GM19193 (cell line): ENCODE measurements around the gene GATA2.

Experiments
- POLR2A ChIP-seq: IDR thresholded peaks from 4 replicates; pipeline ENCODE4 v1.6.1; 2011; ENCODE audit not compliant: insufficient read depth, insufficient read length; ENCODE audit errors: extremely low read depth

GATA2 gene

DNA sequence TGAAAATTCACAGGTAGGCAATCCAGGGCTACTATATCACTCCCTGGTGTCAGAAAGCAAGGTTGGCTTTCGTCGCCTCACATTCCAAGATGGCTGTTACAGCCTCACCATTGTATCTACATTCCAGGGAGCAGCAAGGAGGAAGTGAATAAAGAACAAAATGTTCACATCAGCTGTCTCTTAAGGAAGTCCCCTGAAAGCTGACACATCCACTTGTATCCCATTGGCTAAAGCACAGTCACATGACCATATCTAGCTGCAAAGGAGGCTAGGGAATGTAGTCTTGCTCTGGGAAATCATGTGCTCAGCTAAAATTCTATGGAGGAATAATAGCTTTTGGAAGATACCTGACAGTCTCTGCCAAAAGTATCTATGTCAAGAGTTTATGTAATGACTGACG, 12.8 kb upstream of the GATA2 start:
- no peak for TF ChIP-seq POLR2A

DNA sequence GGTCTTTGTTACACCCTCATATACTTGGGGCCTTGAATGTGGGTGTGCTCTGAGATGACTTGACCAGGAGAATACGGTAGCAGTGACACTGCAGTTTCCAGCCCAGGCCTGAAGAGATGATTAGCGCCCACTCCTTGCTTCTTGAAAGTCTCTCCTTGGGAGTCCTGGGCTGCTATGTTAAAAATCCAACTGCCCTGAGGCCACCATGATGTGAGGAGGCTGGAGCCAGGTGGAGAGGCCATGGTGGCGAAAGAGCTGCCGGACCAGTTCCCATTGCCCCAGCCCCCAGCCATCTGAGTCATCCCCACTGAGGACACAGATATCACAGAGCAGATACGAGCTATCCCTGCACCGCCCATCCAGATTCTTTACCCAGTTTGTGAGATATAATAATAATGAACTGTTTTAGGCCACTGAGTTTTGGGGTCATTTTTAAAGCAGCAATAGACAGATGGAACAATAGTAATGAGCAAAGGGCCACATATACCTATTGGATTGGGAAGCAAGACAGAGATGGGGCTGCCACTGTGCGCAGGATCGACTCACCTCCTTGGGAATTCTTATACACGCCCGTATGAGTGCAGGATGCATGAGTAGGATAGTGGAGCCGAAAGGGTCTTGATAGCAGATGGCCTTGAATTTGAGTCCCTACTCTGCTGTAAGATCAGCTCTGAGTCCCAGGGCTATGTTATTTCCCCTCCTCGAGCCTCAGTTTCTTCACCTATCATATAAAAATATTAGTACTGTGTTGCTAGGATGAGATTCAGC, 12.1 kb upstream of the GATA2 start:
- no peak for TF ChIP-seq POLR2A

DNA sequence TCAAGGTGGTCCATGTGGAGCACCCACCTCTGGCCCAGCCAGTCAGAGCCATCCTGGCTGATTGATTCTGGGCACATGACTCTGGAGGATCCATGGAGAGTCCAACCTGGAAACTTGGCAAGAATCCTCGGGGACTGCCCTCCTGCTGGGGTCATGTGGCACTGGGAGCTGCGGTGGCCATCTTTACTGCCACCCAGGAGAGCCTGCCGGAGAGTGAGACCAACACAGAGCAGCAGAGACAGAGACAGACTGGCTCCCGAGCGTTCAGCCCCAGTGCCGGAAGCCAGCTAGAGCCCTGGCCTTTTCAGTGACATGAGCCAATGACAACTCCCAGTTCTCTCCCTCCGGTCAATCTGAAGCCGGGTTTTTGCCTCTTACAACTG, 11.5 kb upstream of the GATA2 start:
- no peak for TF ChIP-seq POLR2A

DNA sequence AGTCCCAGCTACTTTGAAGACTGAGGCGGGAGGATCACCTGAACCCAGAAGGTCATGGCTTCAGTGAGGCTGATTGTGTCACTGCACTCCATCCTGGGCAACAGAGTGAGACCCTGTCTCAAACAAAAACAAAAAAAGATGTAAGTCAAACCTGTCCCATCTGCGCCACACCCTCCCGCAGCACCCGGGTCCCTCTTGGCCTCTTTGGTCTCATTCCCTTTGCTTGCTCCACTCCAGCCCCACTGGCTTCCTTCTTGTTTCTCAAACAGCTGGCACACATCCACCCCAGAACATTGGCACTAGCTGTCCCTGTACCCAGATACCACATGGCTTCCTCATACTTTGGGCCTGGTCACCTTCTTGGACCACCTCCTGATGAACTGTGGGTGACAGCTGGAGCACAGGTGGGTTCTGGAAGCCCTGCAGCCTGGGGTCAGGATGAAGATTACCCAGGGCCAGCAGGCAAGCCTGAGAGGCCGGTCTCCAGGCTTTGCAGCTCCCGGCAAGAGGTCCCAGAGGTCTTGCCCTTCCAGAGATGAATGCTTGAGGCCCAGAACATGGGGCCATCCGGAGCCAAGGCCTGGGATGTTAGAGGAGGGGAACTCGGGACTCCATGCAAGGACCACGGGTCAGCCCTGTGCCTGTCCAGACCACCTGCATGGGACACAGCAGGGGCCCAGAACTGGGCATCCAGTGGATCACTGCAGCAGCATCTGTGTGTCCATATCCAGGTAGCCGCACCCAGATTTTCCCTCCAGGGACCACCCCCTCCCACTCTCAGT, 10.9 kb upstream of the GATA2 start:
- no peak for TF ChIP-seq POLR2A

DNA sequence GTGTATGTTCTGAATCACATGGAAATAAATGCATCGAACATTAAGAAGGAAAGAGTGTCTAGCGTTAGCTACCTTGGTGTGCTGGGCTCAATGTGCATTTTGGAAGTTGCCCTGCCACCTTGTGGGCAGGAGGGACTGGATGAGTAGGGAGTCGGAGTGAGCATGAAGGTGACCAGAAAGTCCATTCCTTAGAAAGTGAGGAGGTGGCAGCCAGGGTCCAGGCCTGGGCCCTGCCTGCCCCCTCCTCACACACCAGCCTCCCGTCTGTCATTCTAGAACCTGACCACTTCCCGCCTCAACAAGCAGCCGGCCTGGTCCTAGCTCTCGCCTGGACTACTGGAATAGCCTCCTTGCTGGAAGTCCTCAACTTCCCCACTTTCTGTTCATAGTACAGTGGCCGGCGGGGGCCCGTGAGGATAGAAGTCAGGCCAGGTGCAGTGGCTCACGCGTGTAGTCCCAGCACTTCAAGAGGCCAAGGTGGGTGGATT, 10.2 kb upstream of the GATA2 start:
- TF ChIP-seq POLR2A = no peak

DNA sequence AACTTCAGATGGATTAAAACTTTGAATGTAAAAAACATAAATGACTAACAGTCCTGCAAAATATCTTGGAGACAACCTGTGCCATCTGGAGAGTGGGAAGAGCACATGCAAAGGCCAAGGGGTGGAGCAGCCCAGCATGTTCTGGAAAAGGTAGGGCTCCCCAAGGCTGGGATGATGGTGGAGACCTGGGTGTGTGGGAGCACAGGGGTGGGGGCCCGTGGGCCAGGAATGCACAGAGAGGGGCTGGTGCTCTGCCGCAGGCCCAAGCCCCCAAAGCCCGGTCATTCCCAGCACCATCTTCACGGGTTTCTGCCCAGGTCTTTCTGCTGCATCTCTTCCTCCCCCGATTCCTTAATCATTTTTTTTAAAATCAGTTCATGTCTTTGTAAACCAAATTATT, 9.7 kb upstream of the GATA2 start:
- TF ChIP-seq POLR2A = no peak

DNA sequence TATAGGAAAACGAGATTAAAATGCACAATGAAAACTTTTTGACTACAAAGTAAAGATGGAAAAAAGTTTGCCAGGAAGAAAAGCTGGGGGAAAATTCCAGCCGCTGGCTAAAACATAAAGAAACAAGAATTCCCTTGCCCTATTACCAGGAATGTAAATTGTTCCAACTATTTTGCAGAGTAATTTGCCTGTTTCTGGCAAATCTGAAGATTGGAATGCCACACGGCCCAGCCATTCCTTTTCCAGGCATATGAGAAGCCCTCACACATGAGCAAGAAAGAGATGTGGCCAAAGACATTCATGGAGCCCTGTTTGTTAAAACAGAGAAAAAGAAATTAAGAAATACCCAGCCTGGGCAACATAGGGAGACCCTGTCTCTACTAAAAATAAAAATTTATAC, 8.4 kb upstream of the GATA2 start:
- TF ChIP-seq POLR2A = no peak

DNA sequence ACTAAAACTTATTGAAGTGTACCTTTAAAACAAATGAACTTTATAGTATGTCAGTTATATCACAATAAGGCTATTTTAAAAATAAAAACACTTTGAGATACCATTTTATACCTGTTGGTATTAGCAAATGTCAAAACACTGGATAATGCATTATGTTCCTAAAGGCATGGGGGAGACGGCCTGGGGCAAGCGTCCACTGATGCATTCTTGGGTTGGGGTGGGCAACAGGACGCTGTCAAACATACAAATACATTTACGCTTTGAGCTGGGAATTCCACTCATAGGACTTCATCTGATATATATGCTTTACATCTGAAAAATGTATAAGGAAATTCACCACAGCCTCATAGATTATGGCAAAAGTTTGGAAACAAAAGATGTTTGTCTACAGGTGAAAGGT, 7.6 kb upstream of the GATA2 start:
- TF ChIP-seq POLR2A = no peak

DNA sequence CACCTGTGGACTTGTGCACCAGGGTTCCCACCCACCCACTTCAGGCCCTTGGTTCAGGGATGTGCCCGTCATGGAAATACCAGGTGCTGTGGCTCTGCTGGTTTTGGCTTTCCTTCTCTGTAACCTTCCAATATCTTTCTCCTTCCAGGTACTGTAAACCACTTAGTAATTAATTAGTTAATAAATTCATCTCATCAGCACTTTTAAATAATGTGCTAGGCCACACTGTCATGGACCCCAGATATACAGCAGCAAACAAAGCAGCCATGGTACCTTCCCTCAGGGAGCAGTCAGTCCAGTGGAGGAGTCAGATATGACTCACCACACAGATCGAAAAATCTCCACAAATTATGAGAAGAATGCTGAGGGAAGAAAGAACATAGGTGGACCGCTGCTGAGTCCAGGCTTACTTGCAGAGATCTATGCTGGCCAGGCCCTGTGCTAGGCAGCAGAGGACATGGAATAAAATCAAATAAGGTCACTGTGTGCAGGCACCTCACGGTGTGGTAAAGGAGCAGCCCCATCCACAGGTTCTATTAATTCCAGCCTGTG, 6.8 kb upstream of the GATA2 start:
- TF ChIP-seq POLR2A = no peak

DNA sequence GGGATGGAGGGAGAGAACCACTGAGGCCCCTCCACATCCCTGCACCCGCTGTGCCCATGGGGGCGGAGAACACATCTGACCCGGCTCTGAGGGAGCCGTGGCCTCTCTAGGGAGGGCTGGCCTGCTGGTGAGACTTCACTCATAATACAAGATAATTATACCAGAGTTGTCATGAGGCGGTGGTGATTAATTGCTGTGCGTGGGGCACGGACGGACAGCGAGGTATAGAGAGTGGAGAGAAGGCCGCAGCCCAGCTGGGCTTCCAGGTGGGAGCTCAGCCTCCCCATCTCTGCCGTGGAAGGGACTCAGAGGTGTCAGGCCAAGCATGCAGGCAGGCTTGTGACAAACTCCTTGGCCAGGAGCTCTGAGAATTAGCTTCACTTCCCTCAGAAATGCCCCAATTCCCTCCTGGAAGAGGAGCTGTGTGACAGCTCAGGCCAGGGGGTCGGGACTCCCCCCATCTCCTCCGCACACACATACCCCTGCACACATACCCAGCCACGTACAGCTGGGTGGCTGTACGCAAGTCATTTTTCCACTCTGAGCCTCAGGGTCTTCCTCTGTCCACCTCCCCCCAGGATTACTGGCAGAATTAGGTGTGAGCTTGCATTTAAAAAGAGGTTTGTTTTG, 6.0 kb upstream of the GATA2 start:
- no peak for TF ChIP-seq POLR2A

DNA sequence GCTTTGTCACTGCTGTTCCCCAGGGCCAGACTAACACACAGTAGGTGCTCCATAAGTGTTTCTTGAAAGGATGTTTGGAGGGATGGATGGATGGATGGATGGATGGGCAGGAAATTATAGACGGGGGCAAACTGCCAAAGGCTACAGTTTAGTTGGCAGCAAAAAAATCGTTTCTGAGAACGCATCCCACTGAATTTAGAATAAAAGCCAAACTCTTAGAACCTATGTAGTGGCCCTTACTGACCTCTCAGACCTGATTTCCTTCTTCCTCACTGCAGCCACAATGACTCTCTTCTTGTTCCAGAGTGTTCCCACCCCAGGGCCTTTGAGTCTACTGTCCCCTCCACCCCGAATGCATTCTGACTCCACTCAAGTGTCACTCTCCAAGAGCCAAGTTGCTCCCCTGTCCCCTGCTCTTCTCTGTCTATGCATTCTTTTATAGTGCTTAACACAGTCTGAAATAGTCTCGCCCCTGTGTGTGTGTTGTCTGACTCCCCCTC, 5.2 kb upstream of the GATA2 start:
- TF ChIP-seq POLR2A = no peak

DNA sequence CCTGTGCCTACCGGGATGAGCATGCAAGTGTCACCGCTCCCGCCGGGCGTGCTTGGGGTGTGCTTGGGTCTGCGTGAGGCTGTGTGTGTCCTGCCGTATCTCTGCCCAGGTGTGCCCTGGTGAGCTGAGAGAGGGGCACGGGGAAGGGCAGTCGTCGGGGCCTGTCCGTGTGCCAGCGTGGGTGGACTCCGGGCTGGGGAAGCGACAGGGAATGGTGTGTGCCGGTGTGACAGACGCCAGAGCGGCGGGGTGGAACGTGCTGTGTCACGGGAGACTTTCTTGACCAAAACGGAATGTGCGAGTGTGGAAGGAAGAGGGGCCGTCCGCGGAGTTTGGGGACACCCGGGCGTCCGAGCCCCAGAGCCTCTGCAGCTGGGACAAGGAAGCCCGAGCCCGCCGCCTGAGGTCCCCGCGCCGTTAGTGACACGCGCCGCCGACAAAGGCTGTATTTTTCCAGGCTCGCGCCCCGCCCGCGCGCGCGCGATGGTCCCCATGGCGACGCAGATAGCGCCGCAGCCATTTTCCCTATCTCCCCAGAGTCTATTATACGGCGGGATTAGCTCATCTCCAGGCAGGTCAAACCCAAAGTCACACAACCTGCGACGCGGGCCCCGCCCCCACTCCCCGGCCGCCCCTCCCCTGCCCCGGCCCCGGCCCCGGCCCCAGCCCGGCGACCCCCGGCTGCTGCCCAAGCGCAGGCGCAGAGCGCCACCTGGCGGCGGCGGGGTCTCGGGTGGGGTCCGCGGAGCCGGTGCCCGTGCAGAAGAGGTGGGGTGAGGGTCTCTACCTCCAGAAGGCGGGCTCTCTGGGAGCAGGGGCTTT, 4.5 kb upstream of the GATA2 start:
- TF ChIP-seq POLR2A = no peak

DNA sequence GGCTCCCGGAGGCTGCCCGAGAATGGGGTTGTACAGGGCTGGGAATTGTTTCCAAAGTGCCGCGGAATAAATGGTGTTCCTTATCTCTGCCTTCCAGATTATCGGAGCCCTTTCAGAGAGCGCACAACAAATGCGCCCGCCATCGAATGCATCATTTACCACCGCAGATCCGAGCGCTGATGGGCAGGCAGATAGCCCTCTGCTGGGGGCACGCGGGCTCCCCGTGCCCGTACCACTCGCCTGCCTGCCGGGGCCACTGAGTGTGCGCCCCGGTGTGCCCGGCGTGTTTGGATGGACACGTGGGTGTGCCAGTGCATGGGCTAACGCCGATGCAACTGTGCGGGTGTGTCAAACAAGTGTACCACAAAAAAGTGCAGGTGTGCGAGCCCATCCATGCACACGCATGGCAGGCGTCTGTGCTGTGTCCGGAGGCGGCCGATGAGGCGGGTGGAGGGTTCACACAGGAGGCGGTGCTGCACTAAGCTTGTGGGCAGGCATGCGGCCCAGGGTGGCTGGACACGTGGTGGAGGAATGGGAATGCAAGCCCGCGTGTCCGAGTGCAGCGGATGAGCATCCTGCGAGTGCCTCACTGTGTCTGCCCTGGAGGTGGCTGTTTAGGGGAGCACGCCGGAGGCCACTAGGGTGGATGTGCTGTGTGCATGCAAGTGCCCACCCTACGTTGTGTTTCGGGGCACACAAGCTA, 3.8 kb upstream of the GATA2 start:
- TF ChIP-seq POLR2A = no peak
